Endothelial cell of umbilical vein (primary cell): ENCODE measurements around the gene ALKBH8.
A peak's percentile ranks its signal among the peaks of the same experiment; 100 is the strongest.

Source experiments
- CTCF ChIP-seq, 2 donors: IDR thresholded peaks; 1 replicate in 1 of 2; 2 replicates in 1 of 2; pipeline ENCODE4 v1.5.1; 2011; ENCODE audit warnings: low read length in 2 of 2, mild to moderate bottlenecking in 2 of 2, moderate library complexity in 2 of 2, control low read depth in 1 of 2, inconsistent platforms in 1 of 2, low read depth in 1 of 2; ENCODE audit not compliant: insufficient read depth in 1 of 2; ENCODE audit errors: extremely low read depth in 1 of 2
- EZH2 ChIP-seq: IDR thresholded peaks from 2 replicates; pipeline ENCODE4 v1.6.1; 2012; ENCODE audit warnings: borderline replicate concordance, low read depth, mild to moderate bottlenecking, moderate library complexity, low read length, inconsistent platforms; ENCODE audit not compliant: severe bottlenecking
- GATA2 ChIP-seq: IDR thresholded peaks from 2 replicates; pipeline ENCODE4 v1.7.0; 2011; ENCODE audit warnings: low read depth, mild to moderate bottlenecking, moderate library complexity, mixed read lengths, low read length; ENCODE audit not compliant: insufficient read length, insufficient read depth
- POLR2AphosphoS5 ChIP-seq: IDR thresholded peaks from 2 replicates; pipeline ENCODE4 v1.6.1; 2012; ENCODE audit warnings: low read depth, mild to moderate bottlenecking, control low read depth, low read length, moderate library complexity; ENCODE audit not compliant: insufficient read depth

- TF ChIP-seq POLR2AphosphoS5 = peak; percentile 72
- no peak for TF ChIP-seq CTCF (IDR thresholded peaks at IDR 0.05; ENCODE audit: extremely low read depth in 1 of 2, insufficient read depth in 1 of 2, low read depth in 1 of 2, low read length in 2 of 2)
- no peak for TF ChIP-seq GATA2
- TF ChIP-seq EZH2 = no peak
Measured at GRCh38 chr11:107457558-107458271, 107.8 kb downstream of the ALKBH8 start, which contains the start of gene CWF19L2.
